ENCODE results near the gene DCP1B. TPM values are rescaled to one million over a fixed set of nuclear protein-coding genes. Genes with fewer than 3 reads are reported as not detected.

The DCP1B gene
- total RNA-seq, 1 donor, result 13.0 TPM

- H3K36me3 ChIP-seq (ENCODE audit: insufficient read depth, low read length), result peaks cover 37% of the 10 kb centered on the region
- no peak for TF ChIP-seq CTCF (IDR thresholded peaks at IDR 0.05; ENCODE audit: extremely low read depth, low read depth, low read length)
- no peak for DNase-seq (ENCODE audit: insufficient read length, low spot score, missing footprints)
- H3K9me3 ChIP-seq (ENCODE audit: low read depth, low read length), result no peaks in the 10 kb centered on the region
- H3K79me2 ChIP-seq (ENCODE audit: insufficient read depth, low read length), result no peaks in the 10 kb centered on the region
- no peak overlapping the region for H3K4me2 ChIP-seq (ENCODE audit: insufficient read depth, low read length)
- no peak overlapping the region for H3K4me3 ChIP-seq (ENCODE audit: insufficient read depth, low read length)
- no peaks in the 10 kb centered on the region for H3K4me1 ChIP-seq (ENCODE audit: insufficient read depth, low read length)
- H4K20me1 ChIP-seq (ENCODE audit: insufficient read depth, low read length), result peaks cover 3% of the 10 kb centered on the region
- H2AFZ ChIP-seq (ENCODE audit: low read length), result no peak overlapping the region
- no peaks in the 10 kb centered on the region for H3K27me3 ChIP-seq (ENCODE audit: insufficient read depth, low read length)
- no peak overlapping the region for H3K27ac ChIP-seq (ENCODE audit: low read depth, low read length)
Observed at GRCh38 chr12:1962051-1963020, 41.9 kb downstream of the DCP1B start.

- no peak overlapping the region for H3K4me2 ChIP-seq (ENCODE audit: insufficient read depth, low read length)
- peaks cover 3% of the 10 kb centered on the region for H4K20me1 ChIP-seq (ENCODE audit: insufficient read depth, low read length)
- no peaks in the 10 kb centered on the region for H3K4me1 ChIP-seq (ENCODE audit: insufficient read depth, low read length)
- no peak for DNase-seq (ENCODE audit: insufficient read length, low spot score, missing footprints)
- H3K4me3 ChIP-seq (ENCODE audit: insufficient read depth, low read length), result no peak overlapping the region
- H3K36me3 ChIP-seq (ENCODE audit: insufficient read depth, low read length), result peaks cover 44% of the 10 kb centered on the region
- no peaks in the 10 kb centered on the region for H3K9me3 ChIP-seq (ENCODE audit: low read depth, low read length)
- no peaks in the 10 kb centered on the region for H3K79me2 ChIP-seq (ENCODE audit: insufficient read depth, low read length)
- TF ChIP-seq CTCF (IDR thresholded peaks at IDR 0.05; ENCODE audit: extremely low read depth, low read depth, low read length), result no peak
- H3K27me3 ChIP-seq (ENCODE audit: insufficient read depth, low read length), result no peaks in the 10 kb centered on the region
- no peak overlapping the region for H2AFZ ChIP-seq (ENCODE audit: low read length)
- no peak overlapping the region for H3K27ac ChIP-seq (ENCODE audit: low read depth, low read length)
Observed at GRCh38 chr12:1956716-1957115, 47.5 kb downstream of the DCP1B start.

- Histone ChIP-seq H3K79me2 (ENCODE audit: insufficient read depth, low read length) (peaks cover 3% of the 10 kb centered on the region), H3K9me3 (ENCODE audit: low read depth, low read length) (no peaks in the 10 kb centered on the region), H3K27ac (ENCODE audit: low read depth, low read length) (no peak overlapping the region), H3K27me3 (ENCODE audit: insufficient read depth, low read length) (no peaks in the 10 kb centered on the region), H3K4me2 (ENCODE audit: insufficient read depth, low read length) (no peak overlapping the region), H4K20me1 (ENCODE audit: insufficient read depth, low read length) (no peaks in the 10 kb centered on the region), H3K4me3 (ENCODE audit: insufficient read depth, low read length) (no peak overlapping the region), H3K36me3 (ENCODE audit: insufficient read depth, low read length) (peaks cover 71% of the 10 kb centered on the region), H2AFZ (ENCODE audit: low read length) (no peak overlapping the region), H3K4me1 (ENCODE audit: insufficient read depth, low read length) (peaks cover 24% of the 10 kb centered on the region)
- TF ChIP-seq CTCF (IDR thresholded peaks at IDR 0.05; ENCODE audit: extremely low read depth, low read depth, low read length), result no peak
- DNase-seq (ENCODE audit: insufficient read length, low spot score, missing footprints), result no peak
Observed at GRCh38 chr12:1949771-1950470, 54.3 kb downstream of the DCP1B start.

- Histone ChIP-seq H3K79me2 (ENCODE audit: insufficient read depth, low read length) (peaks cover 3% of the 10 kb centered on the region), H3K4me2 (ENCODE audit: insufficient read depth, low read length) (no peak overlapping the region), H3K27me3 (ENCODE audit: insufficient read depth, low read length) (no peaks in the 10 kb centered on the region), H3K27ac (ENCODE audit: low read depth, low read length) (no peak overlapping the region), H3K4me1 (ENCODE audit: insufficient read depth, low read length) (peaks cover 24% of the 10 kb centered on the region), H2AFZ (ENCODE audit: low read length) (no peak overlapping the region), H3K4me3 (ENCODE audit: insufficient read depth, low read length) (no peak overlapping the region), H3K9me3 (ENCODE audit: low read depth, low read length) (no peaks in the 10 kb centered on the region), H3K36me3 (ENCODE audit: insufficient read depth, low read length) (peaks cover 62% of the 10 kb centered on the region), H4K20me1 (ENCODE audit: insufficient read depth, low read length) (no peaks in the 10 kb centered on the region)
- TF ChIP-seq CTCF (IDR thresholded peaks at IDR 0.05; ENCODE audit: extremely low read depth, low read depth, low read length), result no peak
- DNase-seq (ENCODE audit: insufficient read length, low spot score, missing footprints), result no peak
Observed at GRCh38 chr12:1948883-1949282, 55.4 kb downstream of the DCP1B start.

Data from osteoblast (primary cell).